Adipocyte (in vitro differentiated cells): ENCODE results near the gene TMEM18.
A peak's percentile ranks its signal among the peaks of the same experiment; 100 is the strongest.

Source experiments
- DNase-seq: peaks from one replicate; pipeline ENCODE4 v3.0.0-alpha.2; 2015; ENCODE audit warnings: low read depth
- H3K27me3 ChIP-seq: replicated peaks from 2 replicates; pipeline ENCODE4 v1.7.0; 2013; ENCODE audit warnings: mild to moderate bottlenecking, low read length, moderate library complexity; ENCODE audit not compliant: control insufficient read depth, insufficient read depth
- H3K36me3 ChIP-seq: 2 replicates; pipeline ENCODE4 v1.7.0; 2013; ENCODE audit warnings: low read length, mild to moderate bottlenecking, moderate library complexity; ENCODE audit not compliant: control insufficient read depth, insufficient read depth, severe bottlenecking
- H3K4me1 ChIP-seq: 2 replicates; pipeline ENCODE4 v1.7.0; 2013; ENCODE audit warnings: mild to moderate bottlenecking, low read length, moderate library complexity; ENCODE audit not compliant: control insufficient read depth, insufficient read depth
- H3K4me3 ChIP-seq: 2 replicates; pipeline ENCODE4 v1.7.0; 2013; ENCODE audit warnings: mild to moderate bottlenecking, low read length, moderate library complexity
- H3K9ac ChIP-seq: 2 replicates; pipeline ENCODE4 v1.7.0; 2013; ENCODE audit warnings: mild to moderate bottlenecking, low read length, moderate library complexity
- H3K9me3 ChIP-seq: 2 replicates; pipeline ENCODE4 v1.7.0; 2013; ENCODE audit warnings: mild to moderate bottlenecking, low read length, moderate library complexity; ENCODE audit not compliant: control insufficient read depth

The TMEM18 gene

DNA sequence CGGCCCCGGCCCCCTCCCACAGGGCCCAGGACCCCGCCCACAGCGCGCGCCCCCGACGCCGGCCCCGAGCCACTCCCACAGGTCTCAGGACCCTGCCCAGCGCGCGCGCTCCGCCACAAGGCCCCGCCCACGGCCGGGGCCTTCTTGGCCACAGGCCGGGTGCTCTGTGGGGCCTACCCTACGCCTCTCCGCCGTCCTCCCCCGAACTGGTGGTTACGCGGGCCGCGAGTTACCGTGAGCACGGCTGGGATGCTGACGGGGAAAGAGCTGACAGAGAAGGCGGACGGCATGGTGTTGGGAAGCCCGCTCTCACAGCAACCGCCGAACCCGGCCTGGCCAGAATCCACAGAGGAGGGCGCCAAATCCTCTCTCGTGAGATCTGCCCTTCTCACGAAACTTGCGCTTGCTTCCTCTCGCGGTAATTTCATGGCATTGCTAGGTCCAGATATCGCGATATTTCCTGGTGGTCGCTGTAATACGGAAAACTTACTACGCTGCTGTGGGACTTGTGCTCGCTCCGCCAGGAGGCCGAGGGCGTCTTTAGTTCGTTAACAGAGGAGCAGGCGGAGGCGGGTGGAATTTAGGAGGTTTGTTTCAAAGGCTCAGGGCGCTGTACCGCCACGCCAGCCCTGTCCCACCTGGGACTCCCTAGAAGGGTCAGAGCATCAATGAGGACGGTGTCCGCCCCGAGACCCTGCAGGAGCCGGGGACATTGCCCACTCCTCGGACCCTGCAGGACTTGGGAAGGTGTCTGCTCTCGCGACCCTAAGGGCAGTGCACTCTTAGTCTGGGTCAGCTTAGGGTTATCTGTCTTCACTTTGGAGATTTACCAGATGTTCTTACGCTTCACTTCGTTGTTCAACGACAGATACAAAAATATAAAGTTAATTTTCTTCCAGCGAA, at the start of gene TMEM18:
Gene TMEM18, minus strand, starts transcription at position 351 of the 903 bp plus-strand sequence. Its CDS starts 61 bp downstream, at position 290.
- Histone ChIP-seq H3K27me3 (no peaks in the 10 kb centered on the region), H3K4me3 (peak within 1 kb of the TSS; percentile 96), H3K9me3 (no peaks in the 10 kb centered on the region), H3K4me1 (peaks cover 26% of the 10 kb centered on the region), H3K36me3 (no peaks in the 10 kb centered on the region), H3K9ac (peak within 1 kb of the TSS; percentile 99)
- DNase-seq, result peak; percentile 100

DNA sequence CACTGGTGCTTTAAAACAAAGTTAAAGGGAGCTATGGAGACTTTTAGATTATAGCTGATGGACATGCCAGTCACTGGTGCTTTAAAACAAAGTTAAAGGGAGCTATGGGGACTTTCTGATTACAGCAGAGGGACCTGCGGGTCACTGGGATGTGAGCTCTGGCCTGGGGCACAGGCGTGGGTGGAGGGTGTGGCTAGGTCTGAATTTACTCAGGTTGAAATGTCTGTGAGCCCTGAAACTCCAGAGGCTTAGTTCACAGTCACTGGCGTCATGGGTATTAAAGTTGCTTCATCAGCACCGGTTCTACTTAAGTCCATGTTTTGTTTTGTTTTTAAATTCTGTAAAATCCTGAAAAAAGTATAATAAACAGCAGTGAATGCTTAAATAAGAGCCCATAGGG, 49.0 kb upstream of the TMEM18 start:
- H3K4me1 ChIP-seq, result no peaks in the 10 kb centered on the region
- peaks cover 40% of the 10 kb centered on the region for H3K27me3 ChIP-seq

DNA sequence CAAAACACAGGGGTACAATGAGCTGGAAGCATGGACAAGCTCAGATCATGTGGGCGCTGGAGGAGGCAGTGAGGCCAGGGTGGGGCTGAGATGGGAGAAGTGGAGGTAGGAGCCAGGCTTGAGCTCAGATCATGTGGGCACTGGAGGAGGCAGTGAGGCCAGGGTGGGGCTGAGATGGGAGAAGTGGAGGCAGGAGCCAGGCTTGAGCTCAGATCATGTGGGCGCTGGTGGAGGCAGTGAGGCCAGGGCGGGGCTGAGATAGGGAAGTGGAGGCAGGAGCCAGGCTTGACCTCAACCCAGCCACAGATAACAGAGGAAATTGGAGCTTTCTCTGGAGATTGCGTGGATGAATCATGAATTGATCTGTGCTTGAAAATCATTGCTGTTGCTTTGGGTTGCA, 48.3 kb upstream of the TMEM18 start:
- DNase-seq, result no peak
- Histone ChIP-seq H3K36me3 (no peaks in the 10 kb centered on the region), H3K27me3 (peaks cover 47% of the 10 kb centered on the region), H3K4me3 (no peak overlapping the region), H3K4me1 (no peaks in the 10 kb centered on the region), H3K9me3 (no peaks in the 10 kb centered on the region), H3K9ac (no peak overlapping the region)

More for the DNA sequence above, 49.0 kb upstream of the TMEM18 start:
- no peak overlapping the region for H3K9ac ChIP-seq
- no peaks in the 10 kb centered on the region for H3K36me3 ChIP-seq
- H3K9me3 ChIP-seq, result no peaks in the 10 kb centered on the region
- no peak for DNase-seq
- H3K4me3 ChIP-seq, result no peak overlapping the region

DNA sequence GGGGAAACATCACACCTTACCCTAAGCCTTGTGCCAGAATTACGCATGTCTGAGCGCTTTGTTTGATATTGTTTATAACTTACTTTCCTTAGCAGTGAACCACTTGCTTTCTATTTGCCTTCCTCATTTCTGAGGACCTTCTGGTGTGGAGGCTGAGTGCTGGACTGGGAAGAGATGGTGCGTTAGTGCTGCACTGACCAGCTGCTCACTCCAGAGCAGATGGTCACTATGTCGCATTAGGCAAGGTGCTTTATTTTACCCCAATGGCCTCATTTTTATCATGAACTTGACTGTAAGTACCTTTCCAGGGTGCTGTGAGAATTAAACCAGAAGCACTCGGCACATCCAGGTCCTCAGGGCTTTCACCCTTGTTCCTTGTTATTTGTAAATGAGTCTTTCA, 46.6 kb upstream of the TMEM18 start:
- peaks cover 43% of the 10 kb centered on the region for H3K27me3 ChIP-seq
- no peaks in the 10 kb centered on the region for H3K4me1 ChIP-seq
- DNase-seq, result no peak
- H3K36me3 ChIP-seq, result no peaks in the 10 kb centered on the region
- H3K9ac ChIP-seq, result no peak overlapping the region
- no peaks in the 10 kb centered on the region for H3K9me3 ChIP-seq
- H3K4me3 ChIP-seq, result no peak overlapping the region

DNA sequence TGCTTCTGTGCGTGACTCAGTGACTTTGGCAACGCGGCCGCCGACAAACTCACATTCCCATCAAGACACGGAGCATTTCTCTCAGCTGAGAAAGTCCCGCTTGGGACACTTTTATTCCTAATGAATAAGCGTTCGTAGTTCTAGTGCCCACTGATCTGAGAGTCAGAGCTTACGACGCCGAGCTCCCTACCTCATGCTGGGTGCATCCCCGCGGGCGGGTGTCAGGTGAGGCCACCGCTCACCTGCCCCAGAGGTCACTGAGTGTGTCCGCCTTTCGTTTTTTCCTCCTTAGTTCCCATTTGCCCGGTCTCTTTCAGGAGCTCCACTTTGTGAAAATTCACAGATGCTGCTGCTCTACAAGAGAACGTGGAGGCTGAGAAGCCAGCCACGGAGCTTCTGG, 43.6 kb upstream of the TMEM18 start:
- DNase-seq, result no peak
- no peak overlapping the region for H3K9ac ChIP-seq
- H3K4me3 ChIP-seq, result no peak overlapping the region
- H3K27me3 ChIP-seq, result peaks cover 40% of the 10 kb centered on the region
- H3K4me1 ChIP-seq, result no peaks in the 10 kb centered on the region
- no peaks in the 10 kb centered on the region for H3K9me3 ChIP-seq
- H3K36me3 ChIP-seq, result no peaks in the 10 kb centered on the region

DNA sequence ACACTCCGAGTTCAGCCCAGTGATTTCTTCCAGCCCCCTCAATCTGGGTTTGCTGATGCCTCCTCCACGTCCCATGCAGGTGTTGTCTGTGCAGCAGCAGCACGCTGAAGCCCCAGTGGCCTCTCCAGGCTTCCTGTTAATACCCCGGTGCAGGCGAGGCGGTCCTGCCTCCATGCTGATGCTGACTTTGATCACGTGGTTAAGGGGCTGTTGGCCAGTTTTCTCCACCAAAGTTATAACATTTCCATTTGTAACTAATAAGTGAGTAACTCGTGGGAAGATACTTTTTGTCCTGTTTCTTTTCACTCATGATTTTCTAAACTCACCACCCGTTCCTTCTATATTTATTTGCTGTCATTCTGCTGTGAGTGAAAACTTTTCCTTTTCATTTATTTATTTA, 42.5 kb upstream of the TMEM18 start:
- DNase-seq, result no peak
- Histone ChIP-seq H3K4me1 (no peaks in the 10 kb centered on the region), H3K36me3 (no peaks in the 10 kb centered on the region), H3K27me3 (peaks cover 43% of the 10 kb centered on the region), H3K4me3 (no peak overlapping the region), H3K9me3 (no peaks in the 10 kb centered on the region), H3K9ac (no peak overlapping the region)

GRCh38 chr2:719191-719590, 42.0 kb upstream of the TMEM18 start:
- H3K4me3 ChIP-seq, result no peak overlapping the region
- no peaks in the 10 kb centered on the region for H3K4me1 ChIP-seq
- no peaks in the 10 kb centered on the region for H3K9me3 ChIP-seq
- no peaks in the 10 kb centered on the region for H3K36me3 ChIP-seq
- H3K9ac ChIP-seq, result no peak overlapping the region
- H3K27me3 ChIP-seq, result peaks cover 40% of the 10 kb centered on the region
- DNase-seq, result no peak

GRCh38 chr2:717661-718060, 40.5 kb upstream of the TMEM18 start:
- H3K9me3 ChIP-seq, result no peaks in the 10 kb centered on the region
- no peak overlapping the region for H3K4me3 ChIP-seq
- H3K9ac ChIP-seq, result no peak overlapping the region
- H3K27me3 ChIP-seq, result peaks cover 43% of the 10 kb centered on the region
- H3K4me1 ChIP-seq, result no peaks in the 10 kb centered on the region
- DNase-seq, result no peak
- no peaks in the 10 kb centered on the region for H3K36me3 ChIP-seq

GRCh38 chr2:715854-716560, 38.8 kb upstream of the TMEM18 start:
- Histone ChIP-seq H3K9ac (no peak overlapping the region), H3K9me3 (no peaks in the 10 kb centered on the region), H3K4me3 (no peak overlapping the region), H3K36me3 (no peaks in the 10 kb centered on the region), H3K4me1 (no peaks in the 10 kb centered on the region), H3K27me3 (peaks cover 52% of the 10 kb centered on the region)
- DNase-seq, result peak; percentile 40

DNA sequence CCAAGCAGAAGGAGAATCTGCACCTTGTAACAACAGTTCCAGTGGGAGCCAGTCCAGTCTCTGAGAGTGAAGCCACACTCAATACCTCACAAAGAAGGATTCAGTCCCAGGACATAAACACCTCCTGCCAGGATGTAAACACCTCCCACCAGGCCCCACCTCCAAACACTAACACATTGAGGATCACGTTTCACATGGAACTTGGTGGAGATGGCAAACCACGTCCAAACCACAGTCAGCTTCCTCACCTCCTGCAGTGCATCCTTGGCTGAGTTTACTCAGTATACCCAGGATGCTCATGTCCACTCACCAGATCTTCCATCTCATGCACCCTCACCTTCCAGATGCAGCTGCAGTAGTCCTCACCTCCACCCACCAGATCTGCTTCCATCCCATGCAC, 37.8 kb upstream of the TMEM18 start:
- H3K36me3 ChIP-seq, result no peaks in the 10 kb centered on the region
- H3K4me3 ChIP-seq, result no peak overlapping the region
- no peaks in the 10 kb centered on the region for H3K4me1 ChIP-seq
- H3K9ac ChIP-seq, result no peak overlapping the region
- DNase-seq, result no peak
- no peaks in the 10 kb centered on the region for H3K9me3 ChIP-seq
- H3K27me3 ChIP-seq, result peaks cover 52% of the 10 kb centered on the region

DNA sequence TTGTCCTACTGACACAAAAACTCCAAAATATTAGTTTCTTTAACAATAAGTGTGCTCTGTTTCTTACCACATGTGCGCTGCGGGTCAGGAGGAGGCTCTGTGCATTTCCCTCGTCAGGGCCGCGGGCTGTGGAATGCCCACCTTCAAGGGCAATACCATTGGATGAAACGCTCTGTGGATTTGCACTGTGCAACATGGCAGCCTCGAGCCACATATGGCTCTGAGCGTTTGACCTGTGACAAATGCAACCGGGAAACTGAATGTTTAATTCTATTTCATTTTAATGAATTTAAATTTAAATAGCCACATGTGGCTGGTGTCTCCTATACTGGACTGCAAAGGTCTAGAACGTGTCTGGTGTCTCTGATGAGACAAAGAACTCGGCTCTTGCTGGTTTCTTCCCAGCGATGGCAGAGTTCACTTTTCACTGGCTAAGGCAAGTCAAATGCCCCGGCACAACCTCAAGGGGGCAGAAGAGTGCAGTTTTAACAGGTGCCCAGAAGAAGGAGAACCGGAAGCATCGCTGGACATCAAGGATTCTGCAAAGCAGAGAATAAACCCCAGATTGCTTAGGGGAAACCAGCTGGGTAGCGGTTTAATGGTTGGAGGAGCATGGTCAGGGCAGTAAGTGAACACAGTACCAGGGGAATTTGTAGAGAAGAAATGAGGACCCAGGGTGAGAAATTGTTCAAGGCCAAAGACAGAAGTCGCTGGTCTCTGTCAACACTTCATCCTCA, 37.0 kb upstream of the TMEM18 start:
- Histone ChIP-seq H3K4me3 (no peak overlapping the region), H3K4me1 (no peaks in the 10 kb centered on the region), H3K36me3 (no peaks in the 10 kb centered on the region), H3K9ac (no peak overlapping the region), H3K27me3 (peaks cover 57% of the 10 kb centered on the region), H3K9me3 (no peaks in the 10 kb centered on the region)
- peak; percentile 71 for DNase-seq
